GM20431 (cell line): ENCODE measurements around the gene RIMS1.

Source experiments
- in situ Hi-C: fragments of 300-500 bp; cut with MseI, MboI; formaldehyde crosslinking; loops from one replicate; pipeline ENCODE4 v1.15.0; 2020; ENCODE audit warnings: low sequenced_read_pairs; ENCODE audit not compliant: unreplicated experiment

The RIMS1 gene

GRCh38 chr6:72386324-72386723, 500.0 kb downstream of the RIMS1 start:
- in situ Hi-C loops: no loop called here

- in situ Hi-C loops: no loop called here
Observed at GRCh38 chr6:72389698-72390097, 503.3 kb downstream of the RIMS1 start.

- in situ Hi-C loops: no loop called here
Observed at GRCh38 chr6:72390548-72390947, 504.2 kb downstream of the RIMS1 start.

- in situ Hi-C loops: loop anchor here (25.0 kb wide), 2 partner anchors 785 to 910 kb away; no protein-coding TSS in a partner anchor
Observed at GRCh38 chr6:72401865-72402264, 515.5 kb downstream of the RIMS1 start.

DNA sequence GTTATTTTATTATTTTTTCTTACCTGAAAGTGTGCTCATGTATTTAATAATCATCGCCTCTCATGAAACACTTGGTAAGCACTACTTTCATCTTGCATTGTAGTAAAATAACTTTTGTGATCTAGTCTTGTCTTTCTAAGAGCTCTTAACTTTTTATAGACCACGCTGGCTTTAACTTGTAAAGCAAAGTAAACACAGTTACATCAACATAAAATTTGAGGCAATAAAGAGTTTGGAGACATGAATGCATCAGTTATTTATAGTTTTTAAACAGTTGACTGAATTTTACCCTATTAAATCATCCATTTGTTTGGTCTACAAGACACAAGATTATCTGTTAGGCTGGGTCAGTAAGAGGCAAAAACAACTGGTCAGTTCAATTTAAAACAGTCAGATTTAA, 517.1 kb downstream of the RIMS1 start:
- in situ Hi-C loops: loop anchor here (25.0 kb wide), 2 partner anchors 784 to 909 kb away; no protein-coding TSS in a partner anchor

- in situ Hi-C loops: loop anchor here (25.0 kb wide), 2 partner anchors 781 to 906 kb away; no protein-coding TSS in a partner anchor
Observed at GRCh38 chr6:72406517-72406916, 520.2 kb downstream of the RIMS1 start.

DNA sequence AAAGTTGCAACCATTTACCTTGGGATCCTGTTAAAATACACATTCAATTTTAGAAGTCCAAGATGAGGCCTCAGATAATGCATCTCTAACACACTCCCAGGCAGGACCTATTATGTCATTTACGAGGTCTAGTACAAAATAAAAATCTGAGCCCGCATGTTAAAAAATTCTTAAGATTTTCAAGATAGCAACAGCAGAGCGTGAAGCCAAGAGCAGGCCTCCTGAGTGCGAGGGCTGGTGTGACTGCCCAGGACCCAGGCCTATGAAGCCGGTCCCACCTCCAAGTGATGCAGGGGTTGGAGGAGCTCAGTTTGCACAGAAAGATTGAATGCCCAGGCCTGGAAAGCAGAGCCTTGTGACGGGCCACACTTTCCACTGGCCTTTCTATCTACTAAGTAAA, 524.4 kb downstream of the RIMS1 start:
- in situ Hi-C loops: loop anchor here (25.0 kb wide), 2 partner anchors 777 to 902 kb away; no protein-coding TSS in a partner anchor

DNA sequence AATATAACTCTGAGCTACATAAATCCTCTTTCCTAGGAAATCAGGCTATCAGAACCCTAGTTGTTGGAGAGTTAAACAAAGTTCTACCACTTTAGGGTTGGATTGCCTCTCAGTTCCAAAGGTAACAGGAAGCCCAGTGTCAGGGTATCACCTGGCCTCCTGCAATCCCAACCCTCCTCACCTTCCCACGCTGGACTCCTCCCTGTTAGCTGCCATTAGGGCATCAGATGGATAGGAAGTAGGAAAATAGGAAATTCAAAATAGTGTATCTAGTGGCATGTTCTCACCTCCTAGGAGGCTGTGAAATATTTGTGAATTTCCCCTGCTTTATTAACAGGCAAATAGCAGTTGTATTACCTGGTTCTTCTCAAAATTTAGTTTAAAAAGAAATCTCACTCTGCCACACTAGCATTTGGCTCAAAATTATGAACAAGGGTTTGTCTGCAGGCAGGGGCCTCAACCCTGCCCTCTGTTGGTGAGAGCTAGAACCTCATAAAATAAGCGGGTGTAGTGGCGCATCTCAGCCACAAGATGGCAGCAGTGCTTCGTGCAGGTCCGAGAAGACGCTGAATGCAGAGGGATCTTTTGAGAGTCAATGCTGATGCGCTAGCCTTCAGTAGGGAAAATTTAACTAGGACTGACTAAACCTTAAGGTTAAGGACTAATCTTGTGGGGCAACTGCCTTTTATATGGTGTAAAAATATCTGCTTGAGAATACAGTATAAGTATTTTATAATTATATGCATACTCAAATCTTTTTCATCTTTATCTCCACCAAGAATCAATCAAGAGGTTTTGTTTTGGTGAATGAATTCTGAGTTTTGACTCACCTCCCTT, 525.7 kb downstream of the RIMS1 start:
- in situ Hi-C loops: loop anchor here (25.0 kb wide), 2 partner anchors 775 to 900 kb away; no protein-coding TSS in a partner anchor

DNA sequence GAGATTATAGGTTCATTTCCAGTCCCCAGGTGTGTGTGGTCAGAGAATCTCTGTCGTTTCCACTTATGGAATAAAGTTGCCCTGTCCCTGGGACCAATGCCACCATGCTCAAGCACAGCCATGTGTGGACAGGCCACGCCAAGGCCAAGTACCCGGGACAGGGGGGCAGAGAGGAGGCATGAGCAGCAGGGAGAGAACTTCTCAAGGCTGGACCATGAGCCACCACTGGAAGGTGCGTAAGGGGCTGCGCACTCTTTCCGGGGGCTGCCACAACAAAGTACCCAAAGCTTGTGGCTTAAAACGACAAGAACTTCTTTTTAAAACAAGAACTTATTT, 526.3 kb downstream of the RIMS1 start:
- in situ Hi-C loops: loop anchor here (25.0 kb wide), 2 partner anchors 775 to 900 kb away; no protein-coding TSS in a partner anchor

- in situ Hi-C loops: loop anchor here (25.0 kb wide), 2 partner anchors 773 to 898 kb away; no protein-coding TSS in a partner anchor
Observed at GRCh38 chr6:72413884-72414283, 527.5 kb downstream of the RIMS1 start.

DNA sequence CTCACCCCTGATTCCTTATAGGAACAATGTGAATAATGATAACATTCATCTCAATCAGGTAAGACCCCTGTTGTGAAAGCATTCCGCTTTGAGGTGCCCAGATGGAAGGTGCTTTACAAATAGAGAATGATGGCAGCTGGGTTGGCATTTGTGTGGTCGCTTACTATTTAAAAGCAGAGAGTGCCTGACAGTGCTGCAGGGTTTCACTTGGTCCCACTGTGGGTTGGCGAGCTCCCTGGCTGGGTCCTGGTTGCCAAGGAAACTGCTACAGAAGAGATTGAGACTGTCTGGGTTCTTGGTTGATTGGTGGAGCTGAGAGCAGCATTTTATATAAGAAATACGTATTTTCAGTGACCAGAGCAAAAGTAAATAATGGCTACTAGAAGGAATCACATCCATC, 528.3 kb downstream of the RIMS1 start:
- in situ Hi-C loops: loop anchor here (25.0 kb wide), 2 partner anchors 773 to 898 kb away; no protein-coding TSS in a partner anchor

GRCh38 chr6:72416744-72417465, 530.6 kb downstream of the RIMS1 start:
- in situ Hi-C loops: loop anchor here (25.0 kb wide), 2 partner anchors 770 to 895 kb away; no protein-coding TSS in a partner anchor

DNA sequence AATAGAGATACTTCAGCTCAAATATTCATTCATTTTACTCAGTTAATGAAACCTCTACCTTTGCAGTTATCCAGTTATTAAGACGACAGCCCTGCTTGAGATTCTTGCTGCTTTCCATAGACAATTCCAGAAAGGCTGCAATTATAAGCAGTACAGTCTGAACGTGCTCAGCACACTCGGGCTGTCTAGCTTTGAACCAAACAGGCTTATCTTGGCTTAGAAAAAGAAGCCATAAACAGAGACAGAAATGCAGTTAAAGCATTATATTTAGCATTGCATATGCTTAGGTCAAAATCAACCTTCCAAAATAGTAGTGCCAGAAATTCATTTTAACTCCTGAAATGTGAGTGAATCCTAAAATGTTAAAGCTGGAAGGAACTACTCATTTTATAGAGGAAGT, 531.4 kb downstream of the RIMS1 start:
- in situ Hi-C loops: loop anchor here (25.0 kb wide), 2 partner anchors 770 to 895 kb away; no protein-coding TSS in a partner anchor

DNA sequence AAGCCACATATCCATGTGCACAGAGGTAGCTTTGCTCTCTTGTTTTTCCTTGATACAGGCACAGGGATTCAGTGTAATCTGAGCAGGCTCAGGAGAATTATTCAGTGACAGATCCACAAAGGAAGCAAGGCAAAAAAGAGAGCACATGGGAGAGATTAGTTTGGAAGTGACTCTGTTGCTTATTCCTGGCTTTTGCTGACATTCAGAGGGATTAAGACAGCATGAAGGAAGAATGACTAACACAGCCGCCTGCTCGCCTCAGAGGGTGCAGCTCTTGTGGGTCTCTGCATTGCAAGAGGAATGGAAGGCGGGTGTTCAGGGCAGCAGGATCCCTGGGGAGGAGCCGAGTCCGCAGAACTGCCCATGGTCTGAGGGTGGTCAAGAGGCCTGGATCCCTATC, 532.1 kb downstream of the RIMS1 start:
- in situ Hi-C loops: loop anchor here (25.0 kb wide), 2 partner anchors 769 to 894 kb away; no protein-coding TSS in a partner anchor

DNA sequence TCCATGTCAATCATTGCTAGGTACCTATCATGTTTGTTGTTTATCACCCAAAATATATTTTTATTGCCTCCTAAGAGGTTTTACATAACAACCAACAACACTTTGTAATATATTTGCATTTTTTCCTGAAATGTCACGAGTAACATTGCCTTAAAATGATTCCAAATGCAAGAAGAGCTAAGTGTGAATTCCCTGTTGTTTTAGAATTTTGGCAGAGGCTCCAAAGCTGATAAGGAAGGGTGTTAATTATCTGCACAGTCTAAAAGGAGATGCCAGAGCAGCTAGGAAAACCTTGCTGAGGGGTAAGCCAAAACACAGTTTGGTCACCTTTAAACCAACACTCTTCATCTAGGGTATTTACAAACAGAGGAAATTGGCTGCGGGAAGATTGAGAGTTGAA, 533.6 kb downstream of the RIMS1 start:
- in situ Hi-C loops: loop anchor here (25.0 kb wide), 2 partner anchors 767 to 892 kb away; no protein-coding TSS in a partner anchor

GRCh38 chr6:72420409-72420808, 534.1 kb downstream of the RIMS1 start:
- in situ Hi-C loops: loop anchor here (25.0 kb wide), 2 partner anchors 767 to 892 kb away; no protein-coding TSS in a partner anchor

- in situ Hi-C loops: loop anchor here (25.0 kb wide), 2 partner anchors 766 to 891 kb away; no protein-coding TSS in a partner anchor
Observed at GRCh38 chr6:72421387-72421786, 535.0 kb downstream of the RIMS1 start.

DNA sequence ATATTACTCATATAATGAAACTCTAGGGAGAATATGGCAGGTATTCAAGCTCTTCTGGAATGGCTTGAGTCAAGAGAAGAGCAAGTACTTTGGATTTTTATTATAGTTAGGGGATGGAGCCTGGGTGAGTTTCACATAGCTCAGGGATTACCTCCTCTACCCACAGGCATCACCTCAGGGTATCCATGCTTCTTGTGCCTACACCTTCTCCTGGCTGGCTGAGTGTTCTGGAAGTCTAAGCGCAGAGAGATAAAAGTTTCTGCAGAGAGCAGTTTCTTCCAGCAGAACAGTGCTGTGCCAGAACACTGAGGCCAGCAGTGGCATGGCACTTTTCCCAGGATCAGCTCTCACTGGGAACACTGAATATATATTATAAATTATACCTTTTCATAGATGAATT, 535.8 kb downstream of the RIMS1 start:
- in situ Hi-C loops: loop anchor here (25.0 kb wide), 2 partner anchors 765 to 890 kb away; no protein-coding TSS in a partner anchor

DNA sequence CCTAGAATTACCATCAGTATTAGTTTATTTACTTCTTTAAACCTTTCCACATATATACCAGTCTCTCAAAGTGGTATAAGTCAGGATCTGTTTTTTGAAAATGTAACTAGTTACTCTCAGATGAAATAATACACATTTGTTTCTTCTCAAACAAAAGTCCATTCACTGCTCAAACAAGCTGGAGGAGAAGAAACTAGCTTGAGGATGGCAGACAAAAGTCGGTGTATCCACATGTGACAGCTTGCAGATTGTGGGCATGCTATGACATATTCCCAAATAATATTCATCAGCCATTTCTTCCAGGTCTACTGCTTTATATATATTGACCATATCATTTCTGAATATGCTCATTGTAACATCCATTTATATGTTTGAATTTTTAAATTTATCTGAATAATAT, 538.1 kb downstream of the RIMS1 start:
- in situ Hi-C loops: loop anchor here (25.0 kb wide), 2 partner anchors 763 to 888 kb away; no protein-coding TSS in a partner anchor

GRCh38 chr6:72425003-72425681, 538.8 kb downstream of the RIMS1 start:
- in situ Hi-C loops: no loop called here
